NCI-H2196 (cell line): Measurements from ENCODE around the gene RAB23.
A peak's percentile ranks its signal among the peaks of the same experiment; 100 is the strongest.

Experiments
- DNase-seq: peaks from one replicate; lab custom pipeline; 2025; ENCODE audit not compliant: unreplicated experiment; lab: John Stamatoyannopoulos, UW

RAB23 gene

DNA sequence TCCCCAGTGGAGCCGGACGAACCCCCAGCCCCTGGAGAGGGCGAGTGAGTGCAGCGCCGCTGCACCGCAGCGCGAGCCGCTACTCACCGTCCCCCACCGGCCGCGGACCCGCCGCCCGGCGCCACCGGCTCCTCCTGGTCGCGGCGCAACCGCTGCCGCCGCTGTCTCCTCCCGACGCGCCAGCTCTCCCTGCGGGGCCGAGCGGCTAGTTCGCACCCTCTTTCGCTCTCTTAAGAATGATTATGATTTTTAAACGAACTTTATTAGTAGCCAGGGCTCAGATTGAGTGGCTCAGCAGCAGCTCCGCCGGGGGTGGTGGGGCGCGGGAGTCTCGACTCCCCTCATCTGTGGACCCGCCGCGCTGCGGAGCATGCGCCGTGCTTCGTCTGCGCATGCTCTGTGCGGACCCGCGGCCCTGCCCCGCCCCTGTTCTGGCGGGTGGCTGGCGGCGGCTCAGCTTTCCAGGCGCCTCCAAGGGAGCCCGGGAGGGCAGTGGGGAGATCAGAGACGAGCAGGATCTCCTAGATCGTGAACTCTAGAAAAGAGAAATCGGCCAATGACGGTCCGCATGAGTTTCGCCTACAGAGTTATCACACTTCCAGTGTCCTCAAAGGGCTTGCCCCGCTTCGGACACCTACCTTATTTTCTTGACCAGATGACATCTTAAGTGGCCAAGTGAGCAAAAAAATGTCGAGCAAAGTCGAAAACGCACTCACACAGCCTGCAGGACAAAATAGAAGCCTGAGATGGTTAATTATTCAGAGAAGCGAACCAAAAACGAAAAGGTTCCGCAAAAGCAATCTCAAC is at the start of gene RAB23:
Gene RAB23 (minus strand): TSS at position 372 of the 807 bp plus-strand sequence. CDS start 11,927 bp downstream, outside the sequence.
- peak; percentile 83 for DNase-seq

DNA sequence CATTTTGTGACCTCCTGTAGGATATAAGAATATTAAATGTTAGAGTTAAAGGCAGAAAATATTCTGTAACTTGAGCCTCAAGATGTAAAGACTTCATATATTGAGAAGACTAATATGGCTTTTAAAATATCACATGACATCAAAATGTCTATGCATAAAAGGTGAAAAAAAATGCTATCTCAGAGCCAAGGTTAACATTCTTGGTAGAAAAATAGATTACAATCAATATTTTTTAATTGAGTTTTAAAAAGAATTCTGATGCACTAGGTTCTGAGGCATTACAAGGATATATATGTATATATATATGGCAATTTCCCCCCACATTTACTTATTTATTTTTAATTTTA is 46.2 kb upstream of the RAB23 start:
- DNase-seq: no peak

DNA sequence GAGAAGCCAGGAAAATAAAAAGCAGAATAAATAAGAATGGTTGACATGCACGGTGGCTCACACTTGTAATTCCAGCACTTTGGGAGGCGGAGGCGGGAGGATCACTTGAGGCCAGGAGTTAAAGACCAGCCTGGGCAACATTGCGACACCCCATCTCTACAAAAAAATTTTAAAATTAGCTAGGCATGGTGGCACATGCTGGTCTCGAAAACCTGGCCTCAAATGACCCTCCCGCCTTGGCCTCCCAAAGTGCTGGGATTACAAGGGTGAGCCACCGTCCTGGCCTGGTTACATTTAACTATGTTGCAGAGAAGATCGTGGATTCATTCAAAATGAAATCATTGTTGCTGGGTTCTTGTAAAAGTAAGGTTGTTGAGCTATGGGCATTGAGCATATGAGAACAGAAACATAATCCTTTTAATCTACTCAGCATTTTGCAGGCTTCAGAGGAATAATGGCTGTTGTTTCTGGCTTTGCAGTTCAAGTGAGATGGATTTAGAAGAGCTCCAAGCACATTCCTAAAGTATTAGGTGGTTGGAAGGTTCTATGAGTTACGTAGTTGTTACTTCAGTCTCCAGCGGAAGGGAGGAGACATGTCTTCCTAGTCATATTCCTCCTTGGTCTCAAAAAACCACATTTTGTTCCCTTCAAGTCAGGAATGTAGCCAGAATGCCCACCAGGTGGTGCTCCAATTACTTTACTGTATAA is 45.6 kb upstream of the RAB23 start:
- peak; percentile 4 for DNase-seq

DNA sequence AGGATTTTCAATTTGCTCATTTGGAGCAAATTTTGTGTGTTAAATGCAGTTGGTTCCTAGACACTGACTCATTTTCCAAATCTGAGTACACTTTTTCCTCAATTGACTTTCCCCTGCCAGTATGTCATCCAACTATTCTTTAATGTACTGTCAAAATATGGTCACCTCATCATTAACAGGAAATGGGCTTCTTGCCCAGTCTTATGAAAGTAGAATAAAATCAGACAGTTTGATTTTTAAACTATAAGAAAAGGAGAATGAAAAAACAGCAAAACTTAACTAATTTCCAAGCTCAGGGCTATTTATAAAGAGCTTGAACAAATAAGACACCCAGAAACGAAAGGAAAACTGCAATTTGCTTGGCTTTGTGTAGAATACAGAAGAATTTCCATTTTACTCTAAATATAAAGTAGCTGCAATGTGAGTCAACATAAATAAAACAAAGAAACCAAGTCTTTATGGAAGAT is 43.7 kb upstream of the RAB23 start:
- DNase-seq: no peak

DNA sequence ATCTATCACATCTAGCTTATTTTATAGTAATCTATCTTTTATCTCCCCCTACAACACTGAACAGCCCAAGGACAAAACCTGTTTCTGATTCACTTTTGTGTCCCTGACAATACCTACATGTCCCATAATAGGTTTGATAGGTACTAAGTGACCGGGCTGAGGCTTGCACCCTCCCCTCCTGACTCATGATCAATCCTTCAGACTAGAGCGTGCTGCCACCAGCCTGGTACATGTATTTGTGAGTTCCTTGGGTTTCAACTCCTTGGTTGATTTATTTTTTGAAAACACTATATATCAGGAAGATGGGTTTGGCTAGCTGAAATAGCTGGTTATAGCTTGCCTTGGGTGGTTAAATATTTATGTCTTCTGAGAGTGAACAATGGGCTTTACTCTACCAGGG is 41.6 kb upstream of the RAB23 start:
- no peak for DNase-seq

DNA sequence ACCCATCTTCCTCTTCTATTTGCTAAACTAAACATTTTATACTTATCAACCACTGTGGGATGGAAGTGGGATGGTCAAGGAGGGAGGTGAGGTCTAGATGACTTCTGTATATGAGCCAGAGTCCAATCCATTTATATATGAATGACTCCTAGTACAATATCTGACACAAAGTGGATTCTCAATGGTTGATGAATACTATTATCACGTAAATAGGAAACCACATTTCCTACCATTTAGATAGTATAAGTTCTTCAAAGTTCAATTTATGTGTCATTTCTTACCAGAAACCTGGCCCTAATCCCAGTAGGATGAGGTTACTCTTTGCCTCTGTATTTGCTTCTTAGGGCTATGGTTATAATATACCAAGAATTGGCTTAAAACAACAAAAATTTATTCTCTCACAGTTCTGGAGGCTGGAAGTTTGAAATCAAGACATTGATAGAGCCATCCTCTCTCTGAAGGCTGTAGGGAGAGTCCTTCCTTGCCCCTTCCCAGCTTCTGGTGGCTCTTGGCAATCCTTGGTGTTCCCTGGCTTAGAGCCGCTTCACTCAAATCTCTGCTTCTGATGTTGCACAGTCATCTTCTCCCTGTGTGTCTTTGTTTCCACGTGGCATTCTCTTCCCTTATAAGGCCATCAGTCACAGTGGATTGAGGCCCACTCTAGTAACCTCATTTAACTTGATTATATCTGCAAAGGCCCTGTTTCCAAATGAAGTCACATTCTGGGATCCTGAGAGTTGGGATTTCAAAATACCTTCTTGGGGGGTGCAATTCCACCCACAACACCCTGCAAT is 41.0 kb upstream of the RAB23 start:
- no peak for DNase-seq

DNA sequence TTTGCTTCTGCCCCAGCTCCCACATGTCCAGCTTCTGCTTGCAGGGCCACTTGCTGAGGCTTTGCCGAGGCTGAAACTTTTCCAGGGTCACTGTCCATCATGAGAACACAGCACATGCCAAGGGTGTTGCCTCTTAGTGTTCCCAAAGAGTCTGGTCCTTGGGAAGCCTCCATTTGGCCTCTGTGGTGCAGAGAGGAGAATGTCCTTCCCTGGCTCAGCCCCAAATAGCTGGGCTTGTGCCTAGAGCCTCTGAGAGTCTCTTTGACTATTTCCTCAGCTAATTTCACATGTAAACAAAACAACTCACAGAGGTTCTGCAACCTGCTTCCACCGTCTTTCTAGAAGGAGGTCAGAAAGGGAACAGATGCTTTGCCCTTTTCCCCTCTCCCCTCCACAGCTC is 40.4 kb upstream of the RAB23 start:
- no peak for DNase-seq

DNA sequence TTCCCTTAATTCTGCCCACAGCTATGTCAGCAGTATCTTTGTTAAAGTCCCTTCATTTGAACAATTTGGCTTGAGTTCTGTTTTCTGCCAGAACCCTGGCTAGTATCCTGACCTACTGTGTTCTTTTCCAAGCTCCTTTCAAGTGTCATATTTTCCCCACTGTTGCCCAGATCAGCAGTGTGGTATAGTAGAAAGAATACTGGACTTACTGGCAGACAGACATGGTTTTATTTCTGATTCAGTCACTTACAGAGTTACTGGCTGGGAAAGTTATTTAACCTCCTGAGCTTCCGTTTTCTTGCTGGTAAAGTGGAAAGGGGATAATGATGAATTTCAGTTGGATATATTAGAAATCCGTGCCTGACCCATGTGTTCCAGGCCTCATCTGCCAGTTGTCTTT is 39.8 kb upstream of the RAB23 start:
- no peak for DNase-seq

DNA sequence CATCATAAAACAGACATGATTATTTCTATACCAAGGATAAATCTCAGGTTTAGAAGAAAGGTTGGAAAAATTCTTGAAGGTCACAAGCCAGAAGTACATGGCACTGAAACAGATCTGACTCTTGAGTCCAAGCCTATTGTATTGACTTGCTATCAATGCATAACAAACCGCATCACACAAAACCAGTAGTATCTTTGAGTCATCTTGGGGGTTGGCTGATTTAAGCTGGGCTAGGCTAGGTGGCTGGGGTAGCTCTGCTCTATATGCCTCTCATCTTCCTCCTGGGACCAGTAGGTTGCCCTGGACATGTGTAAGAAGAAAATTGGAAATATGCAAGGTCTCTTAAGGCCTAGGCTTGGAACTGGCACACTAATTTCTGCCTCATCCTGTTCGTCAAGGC is 37.0 kb upstream of the RAB23 start:
- no peak for DNase-seq

DNA sequence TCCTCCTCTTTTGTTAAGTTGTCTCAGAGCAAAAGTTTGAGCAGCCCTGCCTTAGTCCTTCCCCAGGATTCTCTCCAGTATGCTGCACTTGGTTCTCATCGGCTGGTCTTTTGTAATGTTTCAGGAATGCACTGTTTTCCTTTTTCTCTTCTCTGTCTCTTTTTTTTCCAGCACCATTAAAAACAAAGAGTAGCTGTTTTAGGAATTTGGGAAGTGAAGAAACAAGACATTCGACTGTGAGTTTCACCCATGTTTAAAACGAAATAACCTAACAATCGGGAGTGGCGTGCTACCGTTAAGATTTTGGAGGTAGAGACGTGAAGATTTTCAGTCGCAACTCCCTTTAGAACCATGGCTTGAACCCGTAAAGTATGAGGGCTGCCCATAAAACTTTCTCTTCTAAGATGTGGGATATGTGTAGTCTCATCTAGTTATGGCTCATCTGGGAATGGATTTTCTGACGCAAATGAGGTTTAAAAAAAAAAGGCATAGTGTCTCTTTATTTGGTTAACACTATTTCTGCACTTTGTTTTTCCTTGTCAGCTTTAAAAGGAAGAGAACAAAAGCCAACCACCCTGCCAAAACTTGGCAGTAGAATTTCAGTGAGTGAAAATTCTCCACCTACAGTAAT is 35.9 kb upstream of the RAB23 start:
- no peak for DNase-seq

DNA sequence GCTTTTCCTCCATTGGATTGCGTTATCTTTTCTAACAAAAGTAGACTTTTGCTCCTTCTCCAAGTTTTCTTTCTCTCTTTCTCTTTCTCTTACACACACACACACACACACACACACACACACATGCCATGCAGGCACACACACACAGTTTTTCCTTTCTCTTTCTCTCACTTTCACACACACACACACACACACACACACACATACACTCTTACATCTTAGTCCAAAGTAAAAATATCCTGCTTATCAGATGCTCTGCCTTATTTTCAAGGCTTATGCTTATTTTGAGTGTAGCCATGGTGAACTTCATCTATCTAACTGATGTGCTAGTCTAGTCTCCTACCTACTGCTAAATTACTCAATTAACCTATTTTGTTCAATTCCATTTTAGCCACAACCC is 34.4 kb upstream of the RAB23 start:
- DNase-seq: no peak

DNA sequence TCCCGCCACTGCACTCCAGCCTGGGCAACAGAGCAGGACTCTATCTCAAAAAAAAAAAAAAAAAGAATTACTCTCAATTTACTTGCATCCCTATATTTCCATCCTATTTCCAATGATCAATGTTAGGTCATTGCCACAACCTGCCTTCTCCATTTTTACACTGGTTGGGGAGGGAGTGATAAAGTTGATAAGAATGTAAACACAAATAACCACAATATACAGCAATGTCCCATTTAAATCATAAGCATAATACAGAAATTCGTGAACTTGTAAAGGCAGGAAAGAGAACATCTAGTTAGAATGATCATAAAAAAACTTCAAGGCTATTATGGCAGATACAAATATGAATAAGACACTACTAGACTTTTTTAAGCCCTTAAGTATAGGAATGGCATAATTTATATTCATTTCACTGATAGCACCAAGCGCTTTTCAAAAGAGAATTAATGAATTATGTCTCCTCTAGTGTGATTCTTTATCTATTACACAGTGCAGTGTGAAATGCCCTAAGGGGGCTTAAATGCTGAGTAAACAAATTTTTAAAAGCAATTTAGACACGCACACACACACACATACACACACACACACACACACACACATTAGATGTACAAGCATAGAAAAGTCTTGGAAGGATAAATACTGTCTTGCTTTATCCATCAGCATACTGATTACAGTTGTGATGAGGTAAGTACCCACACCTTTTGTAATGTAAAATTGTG is 33.5 kb upstream of the RAB23 start:
- DNase-seq: no peak

DNA sequence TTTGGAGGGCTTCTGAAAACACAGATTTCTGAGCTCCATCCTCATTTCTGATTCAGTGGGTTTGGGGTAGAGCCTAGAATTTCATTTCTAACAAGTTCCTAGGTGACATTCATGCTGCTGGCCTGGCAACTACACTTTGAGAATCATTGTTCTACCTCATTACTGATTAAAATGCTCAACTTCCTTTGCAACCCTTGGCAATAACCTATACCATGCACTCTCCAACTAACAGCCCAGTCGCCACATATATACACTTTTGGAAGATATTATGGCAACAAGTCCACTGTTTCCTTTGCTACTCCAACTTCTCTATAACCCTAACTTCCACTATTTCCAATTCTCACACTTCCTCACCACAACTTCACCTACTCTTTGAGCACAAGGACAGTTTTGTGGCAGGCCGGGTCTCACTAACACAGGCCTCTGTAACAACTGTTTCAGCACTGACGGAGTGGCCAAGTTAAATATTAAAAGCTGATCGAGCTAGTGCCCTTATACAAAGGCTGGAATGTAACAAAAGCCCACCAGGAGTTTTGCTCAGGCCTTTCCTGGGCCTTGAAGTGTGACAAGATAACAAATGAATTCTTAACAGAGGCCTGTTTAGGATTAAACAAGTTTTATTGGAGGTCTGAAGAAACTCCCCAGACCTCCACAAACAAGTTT is 32.1 kb upstream of the RAB23 start:
- DNase-seq: no peak

DNA sequence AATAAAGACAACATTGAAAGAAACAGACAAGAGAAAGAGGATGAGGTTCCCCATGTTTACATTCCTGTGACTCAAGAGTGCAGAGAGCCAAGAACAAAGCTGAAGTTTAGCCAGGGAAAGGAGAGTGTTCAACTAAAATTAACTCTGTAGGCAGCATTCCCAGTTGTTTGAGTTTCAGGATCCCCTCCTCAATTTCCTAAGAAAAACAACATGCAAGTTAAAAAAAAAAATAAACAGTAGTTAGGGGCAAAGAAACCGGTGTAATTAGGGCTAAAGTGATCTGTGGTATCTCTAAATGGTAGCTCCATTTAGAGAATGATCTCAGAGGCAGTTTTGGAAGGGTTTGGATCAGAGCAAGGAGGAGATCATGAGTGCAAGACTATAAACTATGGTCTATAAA is 30.9 kb upstream of the RAB23 start:
- no peak for DNase-seq

DNA sequence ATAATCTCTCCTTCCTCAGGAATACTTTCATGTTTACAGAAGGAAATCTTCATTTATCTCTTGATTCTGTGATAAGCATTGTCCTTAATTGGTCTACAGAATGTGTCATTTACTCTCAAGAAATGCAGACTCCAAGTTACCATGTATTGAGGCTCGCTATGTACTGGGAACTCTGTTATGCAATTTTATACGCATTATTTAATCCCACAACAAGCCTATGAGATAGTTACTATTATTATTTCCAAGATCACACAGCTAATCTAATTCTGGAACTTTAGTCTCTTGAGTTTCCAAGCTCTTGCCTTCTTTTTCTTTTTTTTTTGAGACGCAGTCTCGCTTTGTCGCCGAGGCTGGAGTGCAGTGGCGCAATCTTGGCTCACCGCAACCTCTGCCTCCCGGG is 30.0 kb upstream of the RAB23 start:
- no peak for DNase-seq

DNA sequence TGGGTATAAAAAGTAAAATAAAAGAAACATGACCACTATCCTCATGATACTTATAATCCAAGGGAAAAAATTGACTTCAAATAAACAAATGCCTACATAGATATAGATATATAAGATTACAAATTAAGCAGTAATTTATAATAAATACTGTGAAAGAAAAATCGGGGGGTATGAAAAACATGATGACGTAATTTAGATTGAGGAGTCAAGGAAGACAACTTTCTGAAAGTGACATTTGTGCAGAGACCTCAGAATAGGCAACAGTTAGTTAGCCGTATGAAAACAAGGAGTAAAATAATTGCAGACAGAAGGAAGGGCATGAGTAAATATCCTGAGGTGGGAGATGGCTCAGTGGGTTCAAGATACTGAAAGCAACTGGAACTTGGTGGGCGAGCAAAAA is 28.2 kb upstream of the RAB23 start:
- DNase-seq: no peak

DNA sequence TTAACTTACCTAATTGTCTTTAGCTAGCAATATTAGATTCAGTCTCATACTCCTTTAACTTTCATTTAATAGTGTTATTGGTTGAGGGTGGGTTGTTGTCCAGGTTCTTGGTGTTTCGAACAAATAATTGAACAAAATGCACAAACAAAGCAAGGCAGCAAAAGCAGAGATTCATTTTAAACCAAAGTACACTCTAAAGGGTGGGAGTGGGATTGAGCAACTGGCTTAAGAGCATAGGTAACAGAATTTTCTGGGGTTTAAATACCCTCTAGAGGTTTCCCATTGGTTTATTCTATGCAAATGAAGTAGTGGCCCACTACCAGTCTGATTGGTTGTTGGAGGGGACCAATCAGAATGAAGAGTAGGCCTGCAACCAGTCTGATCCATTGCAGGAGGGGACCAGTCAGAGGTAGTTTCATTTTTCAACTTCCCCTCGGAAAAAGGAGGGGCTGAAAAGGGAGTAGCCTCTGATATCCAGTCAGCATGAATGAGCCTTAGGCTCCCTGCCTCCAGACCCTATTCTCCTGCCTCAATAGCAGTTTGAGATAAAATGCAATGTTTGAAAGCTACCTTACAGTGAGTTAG is 26.3 kb upstream of the RAB23 start:
- DNase-seq: no peak

DNA sequence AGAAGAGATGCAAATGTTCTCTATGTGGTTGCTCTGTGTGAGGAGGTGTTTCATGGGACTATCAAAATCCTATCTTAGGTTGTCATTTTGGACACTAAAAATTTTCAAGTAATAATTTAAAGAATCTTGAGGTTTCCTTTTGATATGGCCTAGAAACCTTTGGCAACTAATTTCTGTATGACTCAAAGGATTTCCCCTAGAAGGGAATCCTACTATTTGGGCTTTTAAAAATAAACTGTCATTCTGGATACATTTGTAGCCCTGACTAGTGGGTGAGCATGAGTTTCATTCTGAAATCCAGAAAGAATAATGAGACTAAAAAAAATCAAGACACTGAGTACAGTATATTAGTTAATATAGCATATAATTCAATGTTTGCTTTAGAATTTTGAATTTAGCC is 25.5 kb upstream of the RAB23 start:
- DNase-seq: no peak

DNA sequence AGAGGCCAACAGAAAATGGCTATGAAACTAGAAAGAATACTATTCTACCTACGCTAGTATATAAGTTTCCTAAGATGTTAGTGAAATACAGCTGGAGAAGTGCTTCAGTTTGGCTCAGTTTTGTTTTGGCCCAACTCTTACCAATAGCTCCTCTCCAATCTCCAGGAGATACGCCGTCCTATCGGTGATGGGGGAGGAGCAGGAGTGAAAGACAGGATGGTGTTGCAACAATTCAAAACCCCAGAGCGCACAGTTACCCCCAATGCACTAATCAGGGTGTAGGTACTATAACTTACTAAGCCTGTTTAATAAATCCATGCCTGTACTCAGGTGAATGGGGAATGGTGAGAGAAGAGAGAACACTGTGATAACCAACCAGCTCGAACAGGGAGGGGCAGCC is 24.2 kb upstream of the RAB23 start:
- DNase-seq: no peak

DNA sequence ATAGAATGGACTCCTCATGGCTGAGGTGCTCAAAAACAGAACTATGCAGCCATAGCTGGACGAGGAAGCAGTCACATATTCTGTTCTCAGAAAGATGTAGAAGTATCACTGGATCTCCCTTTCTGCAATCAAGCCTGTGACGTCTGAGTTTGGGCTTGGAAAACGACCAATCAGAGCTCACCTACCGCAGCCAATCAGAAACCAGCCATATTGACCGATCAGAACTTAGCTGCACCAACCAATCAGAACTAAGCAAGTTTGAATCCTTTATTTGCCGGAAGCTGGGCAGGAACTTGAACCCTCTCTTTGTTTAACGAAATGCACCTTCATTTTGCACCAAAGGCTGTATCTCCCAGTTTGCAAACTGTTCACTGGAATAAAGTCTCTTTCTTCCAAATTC is 21.8 kb upstream of the RAB23 start:
- DNase-seq: no peak
